ENCODE results near the gene SLC17A7. TPM values are rescaled to one million over a fixed set of nuclear protein-coding genes. Genes with fewer than 3 reads are reported as not detected.

SLC17A7 gene
- total and polyA plus RNA-seq, 2 of the 4 experiments (the other 2 are of a cell fraction): 0.03 TPM; not detected in 1

- Histone ChIP-seq H3K27me3 (ENCODE audit: control insufficient read depth, insufficient read depth, low read length) (peaks cover 90% of the 10 kb centered on the region), H3K4me1 (ENCODE audit: control insufficient read depth, insufficient read depth, low read length) (peaks cover 2% of the 10 kb centered on the region; the same call in 1 of the 2 replicates), H4K91ac (ENCODE audit: insufficient read depth, low read depth, low read length) (no peak overlapping the region), H3K14ac (replicated peaks; ENCODE audit: low read depth, low read length) (no peak overlapping the region), H2AFZ (replicated peaks; ENCODE audit: low read length, poor library complexity) (no peak overlapping the region), H3K27ac (ENCODE audit: insufficient read depth, low read length) (no peak overlapping the region), H3K18ac (ENCODE audit: low read depth, low read length) (no peak overlapping the region), H3K36me3 (ENCODE audit: control insufficient read depth, insufficient read depth, low read length) (no peaks in the 10 kb centered on the region), H3K4me2 (ENCODE audit: low read depth, low read length) (no peak overlapping the region), H4K20me1 (ENCODE audit: insufficient read depth, low read length) (no peaks in the 10 kb centered on the region), H2BK20ac (ENCODE audit: low read depth, low read length) (no peak overlapping the region), H4K5ac (ENCODE audit: low read depth, low read length) (no peak overlapping the region), H3K4me3 (ENCODE audit: insufficient read depth, low read depth, low read length) (no peak overlapping the region), H3K9me3 (ENCODE audit: control insufficient read depth, insufficient read depth, low read length) (0 out of 2 replicates have a peak, but pooled peaks cover under 1% of the 10 kb centered on the region), H3K23ac (ENCODE audit: low read depth, low read length) (no peak overlapping the region), H2BK5ac (ENCODE audit: low read depth, low read length, poor library complexity, severe bottlenecking) (no peak overlapping the region), H3K79me1 (ENCODE audit: low read depth in 1 of 2, low read length in 2 of 2) (no peaks in the 10 kb centered on the region), H3K4ac (ENCODE audit: low read depth, low read length) (no peak overlapping the region), H3K9me1 (ENCODE audit: insufficient read depth, low read length) (no peaks in the 10 kb centered on the region), H2BK15ac (ENCODE audit: low read depth, low read length) (no peak overlapping the region), H2AK5ac (ENCODE audit: low read depth, low read length) (no peak overlapping the region), H3K56ac (ENCODE audit: extremely low read depth, insufficient read depth, low read length) (no peak overlapping the region), H3K9ac (ENCODE audit: low read depth, low read length) (no peak overlapping the region), H2BK120ac (ENCODE audit: low read depth, low read length) (no peak overlapping the region), H2AK9ac (replicated peaks; ENCODE audit: low read depth, low read length, poor library complexity) (no peak overlapping the region), H4K8ac (ENCODE audit: low read depth in 2 of 2, low read length in 2 of 2) (no peak overlapping the region)
- WGBS, 2 experiments (ENCODE audit: extremely low coverage in 2 of 2, insufficient read length in 1 of 2): 27% methylated on average over 2 of the region's 2 CpGs; no CpG with 5 or more reads in 1 of the 2 experiments
- no peak for ATAC-seq (ENCODE audit: low read depth)
- TF ChIP-seq RCOR1 (IDR thresholded peaks at IDR 0.05; ENCODE audit: insufficient replicate concordance, low read length) (no peak), ELK1 (IDR thresholded peaks at IDR 0.05; ENCODE audit: borderline replicate concordance, low read depth, low read length) (no peak), SMC3 (IDR thresholded peaks at IDR 0.05; ENCODE audit: low read depth, low read length) (no peak), USF2 (IDR thresholded peaks at IDR 0.05; ENCODE audit: low read depth, low read length) (no peak), MAZ (IDR thresholded peaks at IDR 0.05; ENCODE audit: borderline replicate concordance, low read depth, low read length) (no peak), MAFK (IDR thresholded peaks at IDR 0.05; ENCODE audit: low read depth, low read length) (no peak), POLR2A (IDR thresholded peaks at IDR 0.05; ENCODE audit: low read depth, low read length) (no peak), CEBPB (IDR thresholded peaks at IDR 0.05; ENCODE audit: low read depth, low read length) (no peak), CTCF (conservative IDR thresholded peaks at IDR 0.05; ENCODE audit: low read depth, low read length) (no peak)
- BruUV-seq (replicated peaks): no TSS peak
- intact Hi-C loops (cut with micrococcal nuclease) (no loop called here), in situ Hi-C loops (cut with MboI; ENCODE audit: low sequenced_read_pairs) (no loop called here), dilution Hi-C loops (cut with HindIII; ENCODE audit: low sequenced_read_pairs, unreplicated experiment) (no loop called here)
- ChIA-PET POLR2A (ENCODE audit: unreplicated experiment) (no interaction called here), CTCF (no interaction called here)
- no peak for DNase-seq
These were observed 21.1 kb downstream of the SLC17A7 start for GRCh38 chr19:49420227-49420626.

Measured in IMR-90 (cell line).